ENCODE data around the gene MT1F.

DNA sequence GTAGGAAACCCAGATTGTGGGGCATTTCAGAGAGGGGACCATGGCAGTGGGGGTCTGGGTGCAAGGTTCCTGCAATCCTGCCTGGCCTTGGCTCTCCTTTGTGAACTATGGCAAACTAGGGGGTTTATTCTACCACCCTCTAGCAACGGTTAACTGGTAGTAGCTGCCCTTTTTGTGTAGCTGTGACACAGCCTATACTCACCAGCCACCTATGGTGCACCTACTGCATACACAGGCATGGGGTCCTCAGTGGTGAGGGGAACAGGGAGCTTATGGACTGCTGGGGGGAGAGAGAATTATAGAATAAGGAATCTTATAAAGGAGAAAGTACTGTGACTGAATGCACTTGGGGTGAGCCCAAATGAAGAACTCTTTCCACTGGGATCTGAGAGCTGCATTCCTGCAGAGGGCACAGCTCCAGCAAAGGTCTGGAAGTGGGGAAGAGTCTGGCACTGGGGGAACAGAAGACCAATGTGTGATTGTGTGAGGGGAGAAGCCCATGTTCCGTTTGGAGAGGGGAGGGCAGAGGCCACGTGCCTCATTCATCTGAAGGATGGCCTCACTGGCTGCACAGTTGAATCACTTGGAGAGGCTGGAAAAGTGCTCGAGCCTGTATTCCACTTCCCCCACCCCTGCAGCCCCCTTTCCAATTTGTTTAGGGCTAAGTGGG is 26.6 kb downstream of the MT1F start:
- TF ChIP-seq TAF1 (IDR thresholded peaks at IDR 0.05; ENCODE audit: borderline replicate concordance, low read depth, low read length) (no peak), POLR2A (IDR thresholded peaks at IDR 0.05; ENCODE audit: low read depth, low read length) (no peak)
